GM19239 (cell line): ENCODE data around the gene DNM3.

Source experiments
- DNase-seq: peaks from one replicate; pipeline ENCODE4 v3.0.0; 2011; ENCODE audit warnings: low spot score; ENCODE audit not compliant: insufficient read length
- FAIRE-seq: peaks from 2 replicates; lab custom pipeline; 2011; peaks lifted over from hg19 to GRCh38; lab: Jason Lieb, UNC

DNM3 gene

GRCh38 chr1:172395576-172395975 is 554.3 kb downstream of the DNM3 start:
- FAIRE-seq: no peak

GRCh38 chr1:172397221-172397620 is 555.9 kb downstream of the DNM3 start:
- FAIRE-seq (no peak), DNase-seq (no peak)

More at GRCh38 chr1:172395576-172395975, 554.3 kb downstream of the DNM3 start:
- DNase-seq: no peak

- no peak for DNase-seq
- FAIRE-seq: no peak
Measured at GRCh38 chr1:172397633-172398032, 556.3 kb downstream of the DNM3 start.

- FAIRE-seq (peak; percentile 8), DNase-seq (no peak)
Measured at GRCh38 chr1:172398193-172398592, 556.9 kb downstream of the DNM3 start.

- DNase-seq (no peak), FAIRE-seq (peak; percentile 78)
Measured at GRCh38 chr1:172398970-172399755, 557.9 kb downstream of the DNM3 start.

GRCh38 chr1:172399756-172400721 is 558.7 kb downstream of the DNM3 start:
- FAIRE-seq: no peak
- DNase-seq: no peak

GRCh38 chr1:172400722-172401105 is 559.4 kb downstream of the DNM3 start:
- no peak for DNase-seq
- no peak for FAIRE-seq

GRCh38 chr1:172401477-172401876 is 560.2 kb downstream of the DNM3 start:
- DNase-seq (no peak), FAIRE-seq (no peak)

GRCh38 chr1:172401892-172402291 is 560.6 kb downstream of the DNM3 start:
- FAIRE-seq (no peak), DNase-seq (no peak)

- no peak for FAIRE-seq
Measured at GRCh38 chr1:172402878-172403569, 561.7 kb downstream of the DNM3 start.

GRCh38 chr1:172404121-172404520 is 562.8 kb downstream of the DNM3 start:
- no peak for FAIRE-seq
- no peak for DNase-seq

More at GRCh38 chr1:172402878-172403569, 561.7 kb downstream of the DNM3 start:
- DNase-seq: no peak

- FAIRE-seq (no peak), DNase-seq (no peak)
Measured at GRCh38 chr1:172405912-172406311, 564.6 kb downstream of the DNM3 start.

- FAIRE-seq (no peak), DNase-seq (no peak)
Measured at GRCh38 chr1:172406968-172407367, 565.7 kb downstream of the DNM3 start.

GRCh38 chr1:172408958-172409357 is 567.7 kb downstream of the DNM3 start:
- DNase-seq (no peak), FAIRE-seq (no peak)

- DNase-seq: no peak
- no peak for FAIRE-seq
Measured at GRCh38 chr1:172410027-172410426, 568.7 kb downstream of the DNM3 start.

- FAIRE-seq: no peak
- DNase-seq: no peak
Measured at GRCh38 chr1:172411791-172412338, 570.6 kb downstream of the DNM3 start.

- DNase-seq (no peak), FAIRE-seq (no peak)
Measured at GRCh38 chr1:172414331-172414730, 573.0 kb downstream of the DNM3 start.

GRCh38 chr1:172416496-172417035 is 575.3 kb downstream of the DNM3 start:
- DNase-seq (no peak), FAIRE-seq (no peak)

- DNase-seq (no peak), FAIRE-seq (no peak)
Measured at GRCh38 chr1:172417557-172417956, 576.3 kb downstream of the DNM3 start.

GRCh38 chr1:172420385-172420784 is 579.1 kb downstream of the DNM3 start, which contains the start of gene C1orf105:
Gene C1orf105 (plus strand): TSS chr1:172420685. CDS start chr1:172420886, 201 bp downstream.
- DNase-seq (no peak), FAIRE-seq (no peak)
